Calu3 (cell line): Measurements from ENCODE around the gene COL4A2. TPM values are rescaled to one million over a fixed set of nuclear protein-coding genes. Genes with fewer than 3 reads are reported as not detected.

Source experiments
- BruUV-seq: library from RNA; stranded (reverse); fragments of 400-500 nt; replicated peaks from 2 replicates; lab custom pipeline; 2021; lab: Mats Ljungman, UMichigan
- CTCF ChIA-PET: fragments of 300-600 bp; sonication (Branson Sonifier 250); formaldehyde crosslinking; loops from one replicate; lab custom pipeline; 2022; ENCODE audit warnings: antibody characterized with exemption; lab: Charles Lee
- DNase-seq: peaks from one replicate; pipeline ENCODE4 v3.0.0; 2022
- H3K27ac Mint-ChIP-seq: one replicate; pipeline ENCODE4 v1.8.0; 2022; ENCODE audit warnings: mixed read lengths; ENCODE audit not compliant: unreplicated experiment
- H3K27me3 Mint-ChIP-seq: one replicate; pipeline ENCODE4 v1.8.0; 2022; ENCODE audit warnings: mixed read lengths; ENCODE audit not compliant: unreplicated experiment
- H3K36me3 Mint-ChIP-seq: one replicate; pipeline ENCODE4 v1.8.0; 2022; ENCODE audit warnings: mild to moderate bottlenecking, moderate library complexity, mixed read lengths; ENCODE audit not compliant: insufficient read depth, unreplicated experiment
- H3K4me1 Mint-ChIP-seq: one replicate; pipeline ENCODE4 v1.8.0; 2022; ENCODE audit warnings: mild to moderate bottlenecking, low read depth, mixed read lengths; ENCODE audit not compliant: unreplicated experiment
- H3K4me3 Mint-ChIP-seq: one replicate; pipeline ENCODE4 v1.8.0; 2022; ENCODE audit warnings: mild to moderate bottlenecking, low read depth, moderate library complexity, mixed read lengths; ENCODE audit not compliant: unreplicated experiment
- H3K9me3 Mint-ChIP-seq: one replicate; pipeline ENCODE4 v1.8.0; 2022; ENCODE audit warnings: low read depth, mixed read lengths; ENCODE audit not compliant: unreplicated experiment
- intact Hi-C: fragments of 100-400 bp; cut with micrococcal nuclease; formaldehyde crosslinking; loops from one replicate; pipeline ENCODE4 v1.10.0; 2022; ENCODE audit not compliant: unreplicated experiment
- total RNA-seq: library from RNA; stranded (reverse); gene quantifications from 2 replicates; pipeline ENCODE4 v1.2.3, GENCODE V29; 2022
- TF ChIP-seq, protein P1 (sequence below): fragments of 200-600 bp; IDR thresholded peaks from one replicate; pipeline ENCODE4 v1.8.0; 2022; ENCODE audit warnings: antibody characterized with exemption; ENCODE audit not compliant: unreplicated experiment

The COL4A2 gene
- total RNA-seq, 1 experiment from 2014 or later: 0.42 TPM

DNA sequence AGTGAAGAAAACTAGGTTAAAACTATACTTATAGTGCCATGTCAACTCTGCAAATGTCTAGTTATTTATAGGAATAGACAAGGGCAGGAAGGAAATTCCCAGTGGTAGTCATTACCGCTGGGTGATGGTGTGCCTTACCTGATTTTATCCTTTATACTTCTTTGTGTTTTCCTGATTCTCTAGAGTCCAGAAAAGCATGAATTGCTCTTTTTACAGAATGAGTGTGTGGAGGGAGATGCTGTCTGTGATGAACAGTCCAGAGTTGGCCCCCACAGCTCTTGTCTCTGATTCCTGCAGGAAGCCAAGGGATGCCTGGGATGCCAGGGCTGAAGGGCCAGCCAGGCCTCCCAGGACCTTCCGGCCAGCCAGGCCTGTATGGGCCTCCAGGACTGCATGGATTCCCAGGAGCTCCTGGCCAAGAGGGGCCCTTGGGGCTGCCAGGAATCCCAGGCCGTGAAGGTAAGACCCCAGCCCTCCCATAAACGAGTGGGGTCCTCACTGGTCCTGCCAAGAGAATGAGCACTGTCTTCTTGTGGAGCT, 170.7 kb downstream of the COL4A2 start:
- Mint-ChIP-seq H3K27ac (no peak overlapping the region), H3K4me3 (no peak overlapping the region), H3K9me3 (no peaks in the 10 kb centered on the region), H3K27me3 (peaks cover 20% of the 10 kb centered on the region), H3K4me1 (no peaks in the 10 kb centered on the region), H3K36me3 (no peaks in the 10 kb centered on the region)
- no TSS peak for BruUV-seq
- TF ChIP-seq, protein P1, sequence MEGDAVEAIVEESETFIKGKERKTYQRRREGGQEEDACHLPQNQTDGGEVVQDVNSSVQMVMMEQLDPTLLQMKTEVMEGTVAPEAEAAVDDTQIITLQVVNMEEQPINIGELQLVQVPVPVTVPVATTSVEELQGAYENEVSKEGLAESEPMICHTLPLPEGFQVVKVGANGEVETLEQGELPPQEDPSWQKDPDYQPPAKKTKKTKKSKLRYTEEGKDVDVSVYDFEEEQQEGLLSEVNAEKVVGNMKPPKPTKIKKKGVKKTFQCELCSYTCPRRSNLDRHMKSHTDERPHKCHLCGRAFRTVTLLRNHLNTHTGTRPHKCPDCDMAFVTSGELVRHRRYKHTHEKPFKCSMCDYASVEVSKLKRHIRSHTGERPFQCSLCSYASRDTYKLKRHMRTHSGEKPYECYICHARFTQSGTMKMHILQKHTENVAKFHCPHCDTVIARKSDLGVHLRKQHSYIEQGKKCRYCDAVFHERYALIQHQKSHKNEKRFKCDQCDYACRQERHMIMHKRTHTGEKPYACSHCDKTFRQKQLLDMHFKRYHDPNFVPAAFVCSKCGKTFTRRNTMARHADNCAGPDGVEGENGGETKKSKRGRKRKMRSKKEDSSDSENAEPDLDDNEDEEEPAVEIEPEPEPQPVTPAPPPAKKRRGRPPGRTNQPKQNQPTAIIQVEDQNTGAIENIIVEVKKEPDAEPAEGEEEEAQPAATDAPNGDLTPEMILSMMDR: no peak
- CTCF ChIA-PET: no interaction called here
- no peak for DNase-seq
- intact Hi-C loops: no loop called here

DNA sequence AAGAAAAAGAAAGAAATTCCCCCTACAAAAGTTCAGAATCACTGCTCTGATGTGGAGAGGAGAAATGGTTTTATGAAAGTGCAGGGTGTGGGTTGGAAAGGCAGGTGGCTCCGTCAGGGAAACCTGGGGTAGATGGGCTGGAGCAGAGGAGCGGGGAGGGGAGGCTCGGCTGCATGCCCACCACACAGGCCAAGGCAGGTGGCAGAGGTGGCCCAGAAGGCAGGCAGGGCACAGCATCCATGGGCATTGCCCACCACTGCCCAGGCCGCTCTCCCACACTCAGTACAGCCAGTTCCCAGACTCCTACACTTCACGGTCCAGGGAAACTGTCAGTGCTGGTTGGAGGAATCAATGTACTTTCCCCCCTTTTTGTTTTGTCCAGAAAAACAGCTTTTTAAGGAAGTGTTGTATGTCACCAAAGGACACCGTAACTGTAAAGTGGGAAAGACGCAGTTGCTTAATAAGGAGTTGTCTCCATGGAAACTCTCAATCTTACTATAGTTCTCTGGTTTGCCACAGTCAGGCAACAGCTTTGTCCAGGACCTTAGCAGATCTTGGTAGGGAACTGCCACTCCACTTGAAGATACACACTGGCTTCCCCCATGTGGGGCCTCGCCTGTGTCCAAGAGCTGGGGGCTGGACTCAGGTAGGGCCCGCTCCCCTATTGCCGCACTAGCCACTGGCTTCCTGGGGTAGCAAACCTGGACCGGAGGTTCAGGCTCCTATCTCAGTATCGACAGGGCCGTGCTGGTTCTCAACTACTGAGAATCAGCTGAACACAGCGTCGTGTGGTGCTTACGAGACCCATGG, 171.5 kb downstream of the COL4A2 start:
- CTCF ChIA-PET: no interaction called here
- Mint-ChIP-seq H3K9me3 (no peaks in the 10 kb centered on the region), H3K36me3 (no peaks in the 10 kb centered on the region), H3K27me3 (peaks cover 20% of the 10 kb centered on the region), H3K27ac (no peak overlapping the region), H3K4me3 (no peak overlapping the region), H3K4me1 (no peaks in the 10 kb centered on the region)
- BruUV-seq: no TSS peak
- TF ChIP-seq, protein P1: no peak
- DNase-seq: no peak
- intact Hi-C loops: no loop called here

DNA sequence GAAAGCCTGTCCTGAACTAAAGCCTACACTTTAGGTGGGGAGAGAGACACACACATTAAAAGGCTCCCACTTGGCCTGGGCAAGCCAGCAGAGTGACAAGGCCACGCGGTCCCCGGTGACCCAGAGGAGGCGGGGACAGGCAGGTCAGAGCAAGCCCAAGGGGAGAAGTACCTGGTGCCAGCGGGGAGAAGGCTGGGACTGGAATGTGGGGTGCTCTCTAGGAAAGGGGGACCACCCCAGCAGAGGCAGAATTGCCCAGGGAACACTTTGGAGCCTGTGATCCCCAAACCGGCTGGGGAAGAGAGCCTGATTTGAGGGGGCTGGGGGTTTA, 172.1 kb downstream of the COL4A2 start:
- intact Hi-C loops: no loop called here
- CTCF ChIA-PET: no interaction called here

DNA sequence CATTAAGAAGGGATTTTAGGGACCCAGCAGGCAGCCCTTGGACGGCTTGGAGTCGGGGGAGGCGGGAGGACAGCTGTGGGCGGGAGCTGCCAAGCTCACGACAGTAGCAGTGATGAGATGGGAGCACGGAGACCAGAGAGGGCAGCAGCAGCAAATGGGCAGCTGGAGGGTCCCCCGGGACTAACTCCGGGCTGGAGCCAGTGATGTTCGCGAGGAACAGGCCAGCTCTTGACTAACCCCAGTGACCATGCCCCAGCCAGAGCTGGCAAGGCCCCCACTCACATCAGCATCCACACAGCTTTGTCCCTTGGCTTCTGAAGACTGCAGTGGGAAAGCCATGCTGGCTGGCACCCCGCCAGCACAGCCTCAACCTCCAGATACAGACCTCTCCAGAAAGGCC, 172.6 kb downstream of the COL4A2 start:
- no TSS peak for BruUV-seq
- H3K36me3 Mint-ChIP-seq: no peaks in the 10 kb centered on the region
- no peaks in the 10 kb centered on the region for H3K9me3 Mint-ChIP-seq
- no peaks in the 10 kb centered on the region for H3K4me1 Mint-ChIP-seq
- DNase-seq: no peak
- TF ChIP-seq, protein P1: no peak
- H3K4me3 Mint-ChIP-seq: no peak overlapping the region
- CTCF ChIA-PET: no interaction called here
- no peak overlapping the region for H3K27ac Mint-ChIP-seq
- intact Hi-C loops: no loop called here
- H3K27me3 Mint-ChIP-seq: peaks cover 20% of the 10 kb centered on the region

More for the DNA sequence above, 172.1 kb downstream of the COL4A2 start:
- Mint-ChIP-seq H3K27ac (no peak overlapping the region), H3K36me3 (no peaks in the 10 kb centered on the region), H3K9me3 (no peaks in the 10 kb centered on the region), H3K4me1 (no peaks in the 10 kb centered on the region), H3K27me3 (peaks cover 20% of the 10 kb centered on the region), H3K4me3 (no peak overlapping the region)
- BruUV-seq: no TSS peak
- no peak for DNase-seq
- TF ChIP-seq, protein P1: no peak
